Erythroblast (primary cell): ENCODE measurements around the gene OSBPL2.

Experiments
- GATA1 ChIP-seq: IDR thresholded peaks from 2 replicates; pipeline ENCODE4 v1.6.1; 2011; ENCODE audit warnings: low read depth, mild to moderate bottlenecking, control low read depth, low read length, moderate library complexity
- POLR2A ChIP-seq: IDR thresholded peaks from 2 replicates; pipeline ENCODE4 v1.6.1; 2011; ENCODE audit warnings: mild to moderate bottlenecking, low read length

DNA sequence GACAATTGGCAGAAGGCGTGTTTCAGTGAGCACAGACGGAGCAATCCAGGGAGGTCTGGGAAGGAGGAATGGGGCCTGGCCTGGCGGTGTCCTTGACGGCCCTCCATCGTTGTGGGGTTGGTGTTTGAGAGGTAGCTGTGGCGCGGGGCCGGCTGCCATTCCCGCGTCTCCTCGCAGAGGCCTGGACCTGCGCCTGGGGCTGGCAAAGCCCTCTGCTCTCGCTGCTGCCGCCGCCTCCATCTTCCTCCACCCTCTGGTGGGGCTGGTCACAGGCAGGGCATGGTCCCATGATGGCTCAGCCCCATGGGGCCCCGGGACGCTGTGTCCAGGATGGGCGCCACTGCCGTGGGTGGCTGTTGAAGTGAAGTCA lies 7.6 kb downstream of the OSBPL2 start:
- no peak for TF ChIP-seq POLR2A
- TF ChIP-seq GATA1 = no peak
